ENCODE measurements around the gene DPY30.

GRCh38 chr2:31979018-31979417 is 60.6 kb downstream of the DPY30 start:
- no peak for TF ChIP-seq REST (IDR thresholded peaks at IDR 0.05; ENCODE audit: unreplicated experiment)
- no peak for TF ChIP-seq CTCF (conservative IDR thresholded peaks at IDR 0.05; ENCODE audit: low read depth in 2 of 2)
- TF ChIP-seq JUNB (IDR thresholded peaks at IDR 0.05; ENCODE audit: unreplicated experiment): no peak
- no peak for TF ChIP-seq EZH2phosphoT487 (IDR thresholded peaks at IDR 0.05; ENCODE audit: unreplicated experiment)
- no peak for TF ChIP-seq EZH2 (IDR thresholded peaks at IDR 0.05; ENCODE audit: low read depth, unreplicated experiment)
- no peak for TF ChIP-seq POLR2AphosphoS5 (IDR thresholded peaks at IDR 0.05; ENCODE audit: low read depth)
